Measurements from ENCODE around the gene SULT1A2.

DNA sequence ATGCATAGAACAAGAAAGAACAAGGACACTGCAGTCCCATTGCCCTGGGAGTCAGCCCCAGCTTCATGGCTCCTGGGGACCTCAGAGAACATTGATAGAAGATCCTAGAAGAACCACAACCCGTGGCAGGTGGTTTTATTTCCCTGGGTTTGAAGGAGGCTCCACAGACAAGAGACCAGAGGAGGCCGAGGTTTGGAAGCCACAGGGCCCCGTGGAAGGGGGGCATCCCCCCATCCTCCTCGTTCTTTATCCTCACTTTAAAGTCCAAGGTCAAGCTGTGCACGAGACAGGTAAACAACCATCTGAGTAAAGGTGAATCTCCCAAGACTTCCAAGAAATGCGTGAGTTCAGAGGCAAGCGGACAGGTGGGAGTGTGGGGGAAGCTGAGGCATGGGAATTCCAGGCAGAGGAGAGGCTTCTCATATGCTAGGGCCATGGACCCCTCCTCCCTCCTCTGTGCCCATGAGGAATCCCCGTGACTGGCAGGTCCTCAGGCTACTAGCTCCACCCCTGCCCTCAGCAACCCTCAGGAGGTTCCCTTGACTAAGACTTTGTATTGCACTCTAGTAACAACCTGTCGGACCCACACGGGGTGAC, 13.8 kb upstream of the SULT1A2 start:
- TF ChIP-seq, protein P1, sequence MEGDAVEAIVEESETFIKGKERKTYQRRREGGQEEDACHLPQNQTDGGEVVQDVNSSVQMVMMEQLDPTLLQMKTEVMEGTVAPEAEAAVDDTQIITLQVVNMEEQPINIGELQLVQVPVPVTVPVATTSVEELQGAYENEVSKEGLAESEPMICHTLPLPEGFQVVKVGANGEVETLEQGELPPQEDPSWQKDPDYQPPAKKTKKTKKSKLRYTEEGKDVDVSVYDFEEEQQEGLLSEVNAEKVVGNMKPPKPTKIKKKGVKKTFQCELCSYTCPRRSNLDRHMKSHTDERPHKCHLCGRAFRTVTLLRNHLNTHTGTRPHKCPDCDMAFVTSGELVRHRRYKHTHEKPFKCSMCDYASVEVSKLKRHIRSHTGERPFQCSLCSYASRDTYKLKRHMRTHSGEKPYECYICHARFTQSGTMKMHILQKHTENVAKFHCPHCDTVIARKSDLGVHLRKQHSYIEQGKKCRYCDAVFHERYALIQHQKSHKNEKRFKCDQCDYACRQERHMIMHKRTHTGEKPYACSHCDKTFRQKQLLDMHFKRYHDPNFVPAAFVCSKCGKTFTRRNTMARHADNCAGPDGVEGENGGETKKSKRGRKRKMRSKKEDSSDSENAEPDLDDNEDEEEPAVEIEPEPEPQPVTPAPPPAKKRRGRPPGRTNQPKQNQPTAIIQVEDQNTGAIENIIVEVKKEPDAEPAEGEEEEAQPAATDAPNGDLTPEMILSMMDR (conservative IDR thresholded peaks at IDR 0.05; ENCODE audit: low read length): no peak
- no peak for TF ChIP-seq EZH2phosphoT487 (IDR thresholded peaks at IDR 0.05; ENCODE audit: borderline replicate concordance)

All from Loucy (cell line).